Ureter (tissue), 1 donor: Measurements from ENCODE around the gene KIRREL3. TPM values are rescaled to one million over a fixed set of nuclear protein-coding genes. Genes with fewer than 3 reads are reported as not detected.

Experiments used
- DNase-seq: peaks from one replicate; pipeline ENCODE4 v3.0.0-alpha.2; 2020; ENCODE audit warnings: low spot score
- total RNA-seq: library from RNA; stranded (reverse); gene quantifications from one replicate; pipeline ENCODE4 v1.2.4, GENCODE V29; 2023
- donor health status: DM: yes; HTN: yes; CAD: no.

The KIRREL3 gene
- total RNA-seq, 1 donor from 2014 or later, result not detected

GRCh38 chr11:126914941-126915340 is 85.6 kb downstream of the KIRREL3 start:
- DNase-seq, result no peak

GRCh38 chr11:126914166-126914565 is 86.4 kb downstream of the KIRREL3 start:
- DNase-seq, result no peak

- no peak for DNase-seq
Measured at GRCh38 chr11:126904520-126904919, 96.0 kb downstream of the KIRREL3 start.

- DNase-seq, result no peak
Measured at GRCh38 chr11:126901783-126902182, 98.8 kb downstream of the KIRREL3 start.

GRCh38 chr11:126899961-126900748 is 100.4 kb downstream of the KIRREL3 start:
- no peak for DNase-seq

GRCh38 chr11:126898802-126899201 is 101.8 kb downstream of the KIRREL3 start:
- no peak for DNase-seq

GRCh38 chr11:126897430-126897829 is 103.1 kb downstream of the KIRREL3 start:
- DNase-seq, result no peak

- no peak for DNase-seq
Measured at GRCh38 chr11:126896025-126896424, 104.5 kb downstream of the KIRREL3 start.

- no peak for DNase-seq
Measured at GRCh38 chr11:126893796-126894195, 106.8 kb downstream of the KIRREL3 start.

- DNase-seq, result no peak
Measured at GRCh38 chr11:126892756-126893155, 107.8 kb downstream of the KIRREL3 start.

- DNase-seq, result no peak
Measured at GRCh38 chr11:126891556-126892217, 108.9 kb downstream of the KIRREL3 start.

GRCh38 chr11:126890561-126890960 is 110.0 kb downstream of the KIRREL3 start:
- DNase-seq, result no peak

GRCh38 chr11:126888115-126888712 is 112.4 kb downstream of the KIRREL3 start:
- DNase-seq, result no peak

GRCh38 chr11:126886636-126887035 is 113.9 kb downstream of the KIRREL3 start:
- DNase-seq, result no peak

- DNase-seq, result no peak
Measured at GRCh38 chr11:126886085-126886484, 114.5 kb downstream of the KIRREL3 start.

- no peak for DNase-seq
Measured at GRCh38 chr11:126884594-126884993, 116.0 kb downstream of the KIRREL3 start.

GRCh38 chr11:126884192-126884591 is 116.4 kb downstream of the KIRREL3 start:
- DNase-seq, result no peak

- DNase-seq, result no peak
Measured at GRCh38 chr11:126880872-126881271, 119.7 kb downstream of the KIRREL3 start.

- DNase-seq, result no peak
Measured at GRCh38 chr11:126879516-126879915, 121.1 kb downstream of the KIRREL3 start.

- DNase-seq, result no peak
Measured at GRCh38 chr11:126878913-126879482, 121.6 kb downstream of the KIRREL3 start.

- no peak for DNase-seq
Measured at GRCh38 chr11:126874831-126875230, 125.7 kb downstream of the KIRREL3 start.

- DNase-seq, result no peak
Measured at GRCh38 chr11:126874276-126874675, 126.3 kb downstream of the KIRREL3 start.

GRCh38 chr11:126871792-126872191 is 128.8 kb downstream of the KIRREL3 start:
- DNase-seq, result no peak
